HG03097 (cell line): ENCODE measurements around the gene SMIM10L1.

Experiments used
- ATAC-seq: cut with Tn5 transposase; IDR thresholded peaks from one replicate; pipeline ENCODE4 v1.9.1; 2021; ENCODE audit not compliant: unreplicated experiment, low FRiP score

Gene SMIM10L1

DNA sequence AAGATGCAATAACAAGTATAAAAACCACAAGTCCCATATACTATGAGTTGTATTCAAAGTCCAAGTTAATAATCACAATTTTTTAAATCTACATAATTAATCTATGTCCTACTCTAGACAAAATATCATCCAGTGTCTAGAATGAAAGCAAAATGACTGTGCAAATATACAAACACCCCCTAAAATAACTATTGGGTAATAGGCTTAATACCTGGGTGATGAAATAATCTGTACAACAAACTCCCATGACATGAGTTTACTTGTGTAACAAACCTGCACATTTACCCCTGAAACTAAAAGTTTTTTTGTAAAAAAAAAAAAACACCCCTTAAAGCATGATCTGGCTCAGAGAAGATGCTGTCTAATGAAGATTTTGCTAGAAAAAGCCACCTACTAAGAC is 11.5 kb downstream of the SMIM10L1 start:
- ATAC-seq, result no peak

DNA sequence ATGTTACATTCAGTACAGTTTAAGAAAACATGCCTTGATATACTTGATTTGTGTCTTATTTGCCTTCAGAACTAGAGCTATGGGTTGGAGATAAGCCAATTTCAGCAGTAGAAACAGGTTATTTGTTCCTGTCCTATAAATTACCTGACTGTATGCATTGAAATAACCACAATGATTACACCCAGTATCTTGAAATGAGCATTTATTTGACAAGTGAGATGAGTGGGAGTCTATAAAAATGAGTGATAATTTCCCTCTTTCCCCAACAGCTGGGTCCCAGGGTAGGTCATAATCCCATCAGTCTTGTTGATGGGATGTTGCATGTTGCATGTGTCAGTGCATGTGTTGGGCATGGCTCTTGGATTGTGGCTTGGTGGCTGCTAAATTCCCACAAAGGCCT is 12.0 kb downstream of the SMIM10L1 start:
- ATAC-seq, result no peak

DNA sequence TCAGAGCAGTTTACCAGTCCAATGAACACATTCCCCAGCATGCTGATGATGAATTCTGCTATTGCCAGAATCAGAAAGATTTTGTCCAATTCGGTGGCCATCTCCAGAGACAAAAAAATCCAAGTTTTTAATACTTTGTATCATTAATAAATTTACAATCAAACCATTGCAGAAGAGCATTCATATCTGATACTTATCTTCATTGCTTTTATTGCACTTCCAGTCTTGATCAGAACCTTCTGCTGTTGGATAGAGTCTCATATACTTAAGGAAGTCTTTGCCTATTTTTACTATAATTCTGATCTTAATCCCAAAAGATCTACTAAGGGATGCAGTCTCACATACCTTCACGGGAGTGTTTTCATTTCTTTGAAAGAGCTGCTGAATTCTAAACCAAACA is 15.8 kb downstream of the SMIM10L1 start, which contains the start of gene TAS2R42:
Gene TAS2R42 (minus strand): TSS at position 101 of the 400 bp plus-strand sequence. CDS start 0 bp downstream, at position 101.
- no peak for ATAC-seq

DNA sequence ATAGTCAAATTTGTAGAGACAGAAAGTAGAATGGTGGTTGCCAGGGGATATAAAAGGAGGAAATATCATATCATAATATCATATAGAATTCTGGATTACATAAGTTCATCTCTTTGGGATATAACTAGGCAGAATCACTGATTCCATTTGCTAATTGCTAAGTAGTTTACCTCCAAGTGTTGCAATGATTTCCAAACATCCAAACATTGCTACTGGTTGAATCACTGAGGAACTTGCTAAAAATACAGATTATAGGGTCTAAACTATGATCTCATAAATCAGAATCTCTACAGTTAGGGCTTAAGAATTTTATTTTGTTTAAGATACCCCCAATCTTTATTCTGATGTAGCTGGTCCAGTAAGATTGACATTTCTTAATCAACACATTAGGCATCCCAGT is 31.8 kb downstream of the SMIM10L1 start:
- ATAC-seq, result no peak

DNA sequence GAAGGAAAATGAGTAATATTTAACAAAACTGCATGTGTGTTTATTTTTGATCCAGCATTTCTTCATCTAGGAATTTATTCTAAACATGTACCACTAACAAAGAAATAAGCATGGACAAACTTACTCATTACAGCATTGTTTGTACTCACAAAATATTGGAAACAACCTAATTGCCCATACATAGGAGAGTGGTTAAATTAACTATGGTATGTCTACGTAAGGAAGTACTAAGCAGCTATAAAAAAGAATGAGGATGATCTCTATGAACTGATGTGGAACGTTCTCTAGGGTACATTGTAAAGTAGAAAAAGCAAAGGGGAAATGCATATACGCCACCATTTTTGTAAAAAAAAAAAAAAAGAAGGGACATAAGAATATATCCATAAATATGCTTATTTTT is 33.2 kb downstream of the SMIM10L1 start:
- no peak for ATAC-seq

DNA sequence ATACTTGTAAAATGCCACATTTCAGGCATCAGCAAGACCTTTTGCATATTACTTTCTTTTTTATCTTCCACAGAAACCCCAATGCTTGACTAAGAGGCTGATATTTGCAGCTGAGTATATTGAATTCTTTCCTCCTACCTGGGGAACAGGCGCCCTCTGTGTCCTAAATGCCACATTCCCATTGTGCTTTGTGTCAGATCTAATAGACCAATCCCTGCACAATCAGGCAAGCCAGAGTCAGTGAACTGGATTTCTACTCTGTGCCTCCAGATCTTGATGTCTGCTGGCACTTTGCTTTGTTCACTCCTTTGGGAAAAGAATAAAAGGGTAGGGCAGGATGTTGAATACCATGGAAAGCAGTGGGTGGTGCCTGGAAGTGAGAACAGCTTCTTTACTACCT is 38.1 kb downstream of the SMIM10L1 start:
- no peak for ATAC-seq
